ENCODE results near the gene CXCR6.
"Not testable (repeated sequence)": the region's sequence is repeated elsewhere in the genome, so short reads cannot be mapped to it uniquely, and the experiment has no call there.

The CXCR6 gene

DNA sequence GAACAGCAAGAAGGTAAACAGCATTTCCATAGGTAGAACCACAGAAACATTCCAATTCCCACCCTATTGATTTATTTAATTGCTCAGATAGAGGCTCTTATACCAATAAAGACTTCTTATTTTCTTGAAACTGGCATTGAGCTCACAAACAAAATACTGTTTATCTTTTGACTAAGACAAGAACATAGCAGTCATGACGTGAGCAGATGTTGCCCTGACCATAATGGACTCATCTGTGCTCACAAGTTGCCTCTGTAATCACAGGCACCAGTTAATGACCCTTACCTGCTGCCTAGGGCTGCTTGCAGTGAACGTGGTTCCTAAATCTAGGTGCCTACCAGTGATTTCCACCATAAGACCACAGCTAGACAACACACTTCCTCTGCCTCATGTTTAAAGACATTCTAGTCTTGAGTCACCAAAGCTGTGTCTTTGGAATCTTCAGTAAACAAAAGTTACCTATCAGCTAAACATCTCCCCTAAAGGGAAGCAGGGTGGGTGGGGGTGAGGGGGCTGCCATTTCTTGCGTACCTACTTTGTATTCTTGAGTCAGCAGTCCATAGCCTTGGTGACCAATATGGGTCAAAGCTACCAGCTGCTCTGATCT is 50.3 kb downstream of the CXCR6 start:
- no peak overlapping the region for H3K27ac ChIP-seq (ENCODE audit: low read depth, low read length)
- peaks cover 29% of the 10 kb centered on the region for H3K4me1 ChIP-seq (ENCODE audit: insufficient read depth, low read length)
- H3K27me3 ChIP-seq (ENCODE audit: insufficient read depth, low read length) = peaks cover 6% of the 10 kb centered on the region
- H3K9ac ChIP-seq (ENCODE audit: low read depth, low read length) = no peak overlapping the region
- H3K36me3 ChIP-seq (ENCODE audit: insufficient read depth, low read length) = no peaks in the 10 kb centered on the region
- H3K4me3 ChIP-seq (ENCODE audit: low read length) = no peak overlapping the region
- no peaks in the 10 kb centered on the region for H3K9me3 ChIP-seq (ENCODE audit: insufficient read depth, low read depth, low read length)
- 95% methylated on average over 3 of the region's 3 CpGs for WGBS

DNA sequence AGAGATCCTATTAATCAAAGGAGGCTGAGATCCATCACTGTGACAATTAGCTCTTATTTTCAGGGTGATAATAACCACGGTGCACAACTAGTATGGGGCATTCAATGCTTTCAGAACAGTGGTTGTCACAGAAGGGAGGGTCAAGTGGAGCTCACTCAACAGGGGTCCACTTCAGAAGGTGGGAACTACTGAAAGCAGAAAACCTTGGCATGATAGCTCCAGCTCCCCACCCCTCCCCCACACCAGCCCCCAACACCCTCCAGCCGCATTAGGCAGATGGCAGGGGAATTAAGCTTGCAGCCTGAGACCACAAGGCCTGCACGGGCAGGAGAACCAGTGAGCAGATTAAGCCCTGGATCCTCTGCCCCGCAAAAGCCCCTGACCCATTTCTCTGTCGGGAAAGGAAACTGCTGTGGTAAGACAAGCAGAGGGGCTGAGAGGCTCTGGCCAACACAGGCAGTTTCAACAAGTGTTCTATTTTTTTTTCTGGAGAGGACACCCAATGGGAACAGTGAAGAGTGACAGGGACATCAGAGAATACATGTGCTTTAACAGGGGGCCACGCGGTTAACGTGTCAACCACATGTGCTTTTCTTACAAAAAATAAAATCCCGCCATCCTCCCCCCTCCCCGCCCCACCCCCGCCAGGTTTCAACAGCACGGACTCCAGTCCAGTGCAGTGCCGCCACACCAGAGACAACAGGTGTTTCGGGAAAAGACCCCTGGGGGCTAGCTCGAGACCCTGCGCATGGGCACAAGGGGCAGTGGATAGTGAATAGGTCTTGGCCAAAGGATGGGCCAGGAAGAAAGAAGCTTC is 51.4 kb downstream of the CXCR6 start:
- H3K27ac ChIP-seq (ENCODE audit: low read depth, low read length) = no peak overlapping the region

DNA sequence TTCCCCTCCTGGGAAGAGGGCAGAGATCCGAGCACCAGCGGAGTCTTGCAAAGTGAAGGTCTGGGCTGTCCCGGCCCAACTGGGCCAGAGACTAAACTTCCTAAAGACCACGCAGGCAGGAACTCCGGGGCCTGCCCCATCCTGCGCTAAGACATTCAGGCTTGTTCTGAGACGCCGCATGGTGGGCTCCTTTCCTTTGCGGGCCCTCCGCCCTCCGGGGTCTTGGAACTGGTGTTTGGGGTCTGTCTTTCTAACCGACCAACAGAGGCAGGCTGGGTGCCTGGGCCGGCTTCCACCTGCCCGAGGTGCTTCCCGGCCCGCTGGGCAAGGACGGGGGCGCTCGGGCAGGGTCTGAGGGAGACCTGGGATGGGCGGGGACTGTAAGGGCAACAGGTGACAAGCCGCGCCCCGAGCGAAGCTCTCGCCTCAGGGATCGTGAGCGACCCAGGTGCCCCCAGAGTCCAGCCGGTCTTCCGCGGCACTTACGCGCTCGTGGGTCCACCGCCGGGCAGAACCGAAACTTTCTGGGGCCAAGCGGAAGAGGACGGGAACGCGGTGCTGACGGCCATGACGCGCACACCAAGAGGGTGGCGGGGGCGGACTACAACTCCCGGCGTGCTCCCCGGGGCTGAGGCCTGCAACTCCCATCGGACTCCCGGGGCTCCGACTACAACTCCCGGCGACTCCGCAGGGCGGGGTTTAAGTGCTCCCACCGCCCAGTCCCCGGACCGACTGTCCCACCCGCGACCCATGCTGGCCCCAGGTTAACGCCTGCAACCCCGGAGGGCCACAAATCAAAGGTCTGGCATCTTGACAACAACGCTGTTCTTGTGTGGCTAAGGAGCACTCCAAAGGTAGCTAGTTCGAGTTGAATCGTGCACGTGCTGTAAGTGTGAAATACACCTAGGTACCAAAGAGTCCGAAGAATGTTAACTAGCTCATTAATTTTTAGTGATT is 52.2 kb downstream of the CXCR6 start, which contains the start of gene FYCO1:
FYCO1 (minus strand) TSS at position 589 of the 957 bp plus-strand sequence. CDS start 10,914 bp downstream, outside the sequence.
- Histone ChIP-seq H3K9me3 (ENCODE audit: insufficient read depth, low read depth, low read length) (no peaks in the 10 kb centered on the region), H3K36me3 (ENCODE audit: insufficient read depth, low read length) (no peaks in the 10 kb centered on the region), H3K27me3 (ENCODE audit: insufficient read depth, low read length) (peaks cover 6% of the 10 kb centered on the region), H3K9ac (ENCODE audit: low read depth, low read length) (peak within 1 kb of the TSS; percentile 75), H3K4me1 (ENCODE audit: insufficient read depth, low read length) (peaks cover 24% of the 10 kb centered on the region), H3K27ac (ENCODE audit: low read depth, low read length) (no peak within 1 kb of the TSS), H3K4me3 (ENCODE audit: low read length) (peak within 1 kb of the TSS; percentile 91)
- 3% methylated on average over 67 of the region's 67 CpGs for WGBS

More for the DNA sequence above, 51.4 kb downstream of the CXCR6 start:
- Histone ChIP-seq H3K4me3 (ENCODE audit: low read length) (peak overlapping the region; percentile 91), H3K27me3 (ENCODE audit: insufficient read depth, low read length) (peaks cover 6% of the 10 kb centered on the region), H3K9ac (ENCODE audit: low read depth, low read length) (peak overlapping the region; percentile 75), H3K36me3 (ENCODE audit: insufficient read depth, low read length) (no peaks in the 10 kb centered on the region), H3K4me1 (ENCODE audit: insufficient read depth, low read length) (peaks cover 24% of the 10 kb centered on the region), H3K9me3 (ENCODE audit: insufficient read depth, low read depth, low read length) (no peaks in the 10 kb centered on the region)
- WGBS = 11% methylated on average over 15 of the region's 16 CpGs

DNA sequence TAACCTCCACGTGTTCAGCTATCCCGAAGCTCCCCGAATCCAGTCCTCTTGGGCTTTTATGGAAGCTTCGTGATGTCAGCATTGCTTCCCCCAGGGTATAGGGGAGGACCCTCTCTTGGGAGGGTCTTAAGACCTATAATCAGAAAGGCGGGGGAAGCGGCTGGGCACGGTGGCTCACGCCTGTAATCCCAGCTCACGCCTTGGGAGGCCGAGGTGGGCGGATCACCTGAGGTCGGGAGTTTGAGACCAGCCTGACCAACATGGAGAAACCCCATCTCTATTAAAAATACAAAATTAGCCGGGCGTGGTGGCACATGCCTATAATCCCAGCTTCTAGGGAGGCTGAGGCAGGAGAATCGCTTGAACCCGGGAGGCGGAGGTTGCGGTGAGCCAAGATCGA is 54.2 kb downstream of the CXCR6 start:
- H3K4me3 ChIP-seq (ENCODE audit: low read length); H3K9me3 ChIP-seq (ENCODE audit: insufficient read depth, low read depth, low read length); H3K27me3 ChIP-seq (ENCODE audit: insufficient read depth, low read length); H3K36me3 ChIP-seq (ENCODE audit: insufficient read depth, low read length); H3K9ac ChIP-seq (ENCODE audit: low read depth, low read length); H3K27ac ChIP-seq (ENCODE audit: low read depth, low read length): not testable (repeated sequence)
- peaks cover 16% of the 10 kb centered on the region for H3K4me1 ChIP-seq (ENCODE audit: insufficient read depth, low read length)
- 93% methylated on average over 19 of the region's 19 CpGs for WGBS

DNA sequence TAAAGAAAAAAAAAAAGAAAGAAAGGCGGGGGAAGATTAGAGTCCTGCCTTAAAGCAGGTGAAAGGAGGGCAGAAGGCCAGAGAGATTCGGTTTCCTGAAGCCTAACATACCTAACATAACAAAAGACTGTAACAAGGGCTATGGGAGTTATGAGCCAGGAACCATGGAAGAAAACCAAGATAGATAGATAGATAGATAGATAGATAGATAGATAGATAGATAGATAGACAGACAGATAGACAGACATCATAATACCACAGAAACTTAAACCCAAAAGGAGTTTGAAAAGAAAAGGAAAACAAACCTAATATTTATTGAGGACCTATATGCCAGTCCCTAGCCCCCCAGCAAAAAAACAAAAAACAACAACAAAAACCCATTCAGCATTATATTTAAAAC is 54.7 kb downstream of the CXCR6 start:
- peaks cover 11% of the 10 kb centered on the region for H3K4me1 ChIP-seq (ENCODE audit: insufficient read depth, low read length)
- H3K27me3 ChIP-seq (ENCODE audit: insufficient read depth, low read length) = peaks cover 6% of the 10 kb centered on the region
- H3K9me3 ChIP-seq (ENCODE audit: insufficient read depth, low read depth, low read length) = no peaks in the 10 kb centered on the region
- H3K4me3 ChIP-seq (ENCODE audit: low read length) = no peak overlapping the region
- WGBS = no CpG with 5 or more reads among the region's 2 CpGs
- H3K9ac ChIP-seq (ENCODE audit: low read depth, low read length) = no peak overlapping the region
- no peaks in the 10 kb centered on the region for H3K36me3 ChIP-seq (ENCODE audit: insufficient read depth, low read length)
- H3K27ac ChIP-seq (ENCODE audit: low read depth, low read length) = no peak overlapping the region
